ENCODE data around the gene NR1I3. TPM values are rescaled to one million over a fixed set of nuclear protein-coding genes. Genes with fewer than 3 reads are reported as not detected.
"Not testable (repeated sequence)": the region's sequence is repeated elsewhere in the genome, so short reads cannot be mapped to it uniquely, and the experiment has no call there.

The NR1I3 gene
- polyA plus RNA-seq, 10 donors: 0.58 to 1.4 (median 0.75) TPM

GRCh38 chr1:161250829-161251228, 12.8 kb upstream of the NR1I3 start:
- DNase-seq: no peak

GRCh38 chr1:161250100-161250499, 12.1 kb upstream of the NR1I3 start:
- DNase-seq: not testable (repeated sequence)

- no peak for DNase-seq
These were observed 6.9 kb upstream of the NR1I3 start for GRCh38 chr1:161244888-161245287.

- no peak for DNase-seq
These were observed 4.3 kb upstream of the NR1I3 start for GRCh38 chr1:161242313-161242712.

- no peak for DNase-seq
These were observed 3.7 kb upstream of the NR1I3 start for GRCh38 chr1:161241682-161242081.

- no peak for DNase-seq
These were observed 1.8 kb downstream of the NR1I3 start for GRCh38 chr1:161235957-161236775.

GRCh38 chr1:161233102-161233501, 4.9 kb downstream of the NR1I3 start:
- no peak for DNase-seq

GRCh38 chr1:161230762-161231161, 7.2 kb downstream of the NR1I3 start:
- DNase-seq: no peak

GRCh38 chr1:161229896-161230295, 8.1 kb downstream of the NR1I3 start:
- DNase-seq: no peak

- no peak for DNase-seq
These were observed 10.0 kb downstream of the NR1I3 start for GRCh38 chr1:161228032-161228431.

- DNase-seq: peak; percentile 62 to 86 (median 77)
These were observed 10.7 kb downstream of the NR1I3 start for GRCh38 chr1:161227196-161227871.

- no peak for DNase-seq
These were observed 11.2 kb downstream of the NR1I3 start for GRCh38 chr1:161226759-161227158.

GRCh38 chr1:161226320-161226711, 11.7 kb downstream of the NR1I3 start:
- DNase-seq: no peak

- peak; percentile 96 to 99 (median 97) for DNase-seq
These were observed 12.3 kb downstream of the NR1I3 start, which contains the start of gene TOMM40L for GRCh38 chr1:161225534-161226319. TOMM40L (plus strand) TSS chr1:161226060; CDS start chr1:161226490, 430 bp downstream.

GRCh38 chr1:161225178-161225533, 12.8 kb downstream of the NR1I3 start:
- no peak for DNase-seq

GRCh38 chr1:161224695-161225087, 13.3 kb downstream of the NR1I3 start:
- DNase-seq: not testable (repeated sequence)

GRCh38 chr1:161223805-161224694, 14.0 kb downstream of the NR1I3 start:
- no peak for DNase-seq

GRCh38 chr1:161222175-161223019, 15.6 kb downstream of the NR1I3 start:
- no peak for DNase-seq

- DNase-seq: no peak
These were observed 18.0 kb downstream of the NR1I3 start for GRCh38 chr1:161220002-161220401.
